ENCODE results near the gene KLHL14.

DNA sequence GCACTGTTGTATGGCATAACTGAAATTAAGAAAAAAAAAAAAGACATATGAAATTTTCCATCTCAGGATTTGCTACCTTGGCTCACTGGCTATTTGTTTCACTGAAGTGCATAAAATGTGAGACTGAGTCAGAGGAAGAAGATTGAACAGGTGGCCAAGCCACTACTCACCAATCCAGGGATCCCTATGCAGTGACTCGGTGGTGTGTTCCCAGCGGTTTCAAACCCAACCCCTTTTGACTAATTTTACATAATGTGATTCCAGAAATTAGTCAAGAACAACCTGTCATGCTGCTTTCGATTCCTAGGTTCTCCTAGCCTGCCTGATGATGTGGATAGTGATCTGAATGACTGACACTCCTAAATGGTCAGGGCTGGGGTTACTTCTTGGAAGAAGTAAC is 77.3 kb downstream of the KLHL14 start:
- TF ChIP-seq, protein P1, sequence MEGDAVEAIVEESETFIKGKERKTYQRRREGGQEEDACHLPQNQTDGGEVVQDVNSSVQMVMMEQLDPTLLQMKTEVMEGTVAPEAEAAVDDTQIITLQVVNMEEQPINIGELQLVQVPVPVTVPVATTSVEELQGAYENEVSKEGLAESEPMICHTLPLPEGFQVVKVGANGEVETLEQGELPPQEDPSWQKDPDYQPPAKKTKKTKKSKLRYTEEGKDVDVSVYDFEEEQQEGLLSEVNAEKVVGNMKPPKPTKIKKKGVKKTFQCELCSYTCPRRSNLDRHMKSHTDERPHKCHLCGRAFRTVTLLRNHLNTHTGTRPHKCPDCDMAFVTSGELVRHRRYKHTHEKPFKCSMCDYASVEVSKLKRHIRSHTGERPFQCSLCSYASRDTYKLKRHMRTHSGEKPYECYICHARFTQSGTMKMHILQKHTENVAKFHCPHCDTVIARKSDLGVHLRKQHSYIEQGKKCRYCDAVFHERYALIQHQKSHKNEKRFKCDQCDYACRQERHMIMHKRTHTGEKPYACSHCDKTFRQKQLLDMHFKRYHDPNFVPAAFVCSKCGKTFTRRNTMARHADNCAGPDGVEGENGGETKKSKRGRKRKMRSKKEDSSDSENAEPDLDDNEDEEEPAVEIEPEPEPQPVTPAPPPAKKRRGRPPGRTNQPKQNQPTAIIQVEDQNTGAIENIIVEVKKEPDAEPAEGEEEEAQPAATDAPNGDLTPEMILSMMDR (IDR thresholded peaks at IDR 0.05): no peak
- TF ChIP-seq POLR2A (IDR thresholded peaks at IDR 0.05): no peak
